Suppressor macrophage (primary cell): ENCODE measurements around the gene SOX5.
"Not testable (repeated sequence)": the region's sequence is repeated elsewhere in the genome, so short reads cannot be mapped to it uniquely, and the experiment has no call there.

Experiments used
- DNase-seq, 4 experiments: peaks; one replicate each; pipeline ENCODE4 v3.0.0-alpha.2; 2020 to 2022

The SOX5 gene

GRCh38 chr12:23830210-23830609 lies 119.3 kb downstream of the SOX5 start:
- DNase-seq: no peak

DNA sequence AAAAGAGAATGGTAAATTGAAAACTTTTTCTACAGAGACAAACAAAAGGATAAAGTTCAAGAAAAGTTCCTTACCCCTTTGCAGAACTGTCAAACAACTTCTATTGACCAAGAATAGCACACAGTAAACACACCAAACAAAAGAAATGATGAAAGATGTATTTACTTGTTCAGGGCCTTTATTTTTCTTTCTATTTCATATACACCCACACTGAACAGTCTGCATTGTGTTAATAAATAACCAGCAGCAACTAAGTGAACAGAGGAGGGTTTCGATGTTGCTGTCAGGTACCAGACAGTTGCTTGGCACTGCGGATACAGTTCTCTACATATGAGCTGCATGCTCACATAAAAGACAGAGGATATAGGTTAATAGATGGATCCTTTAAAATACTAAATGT lies 122.1 kb downstream of the SOX5 start:
- no peak for DNase-seq

DNA sequence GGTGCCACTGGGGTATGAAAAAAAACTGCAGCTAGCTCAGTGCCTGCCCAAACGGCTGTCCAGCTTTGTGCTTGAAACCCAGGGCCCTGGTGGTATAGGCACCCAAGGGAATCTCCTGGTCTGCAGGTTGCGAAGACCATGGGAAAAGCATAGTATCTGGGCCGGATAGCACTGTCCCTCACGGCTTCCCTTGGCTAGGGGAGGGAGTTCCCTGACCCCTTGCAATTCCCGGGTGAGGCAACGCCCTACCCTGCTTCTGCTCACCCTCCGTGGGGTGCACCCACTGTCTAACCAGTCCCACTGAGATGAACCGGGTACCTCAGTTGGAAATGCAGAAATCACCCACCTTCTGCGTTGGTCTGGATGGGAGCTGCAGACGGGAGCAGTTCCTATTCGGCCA lies 124.3 kb downstream of the SOX5 start:
- DNase-seq: not testable (repeated sequence)

DNA sequence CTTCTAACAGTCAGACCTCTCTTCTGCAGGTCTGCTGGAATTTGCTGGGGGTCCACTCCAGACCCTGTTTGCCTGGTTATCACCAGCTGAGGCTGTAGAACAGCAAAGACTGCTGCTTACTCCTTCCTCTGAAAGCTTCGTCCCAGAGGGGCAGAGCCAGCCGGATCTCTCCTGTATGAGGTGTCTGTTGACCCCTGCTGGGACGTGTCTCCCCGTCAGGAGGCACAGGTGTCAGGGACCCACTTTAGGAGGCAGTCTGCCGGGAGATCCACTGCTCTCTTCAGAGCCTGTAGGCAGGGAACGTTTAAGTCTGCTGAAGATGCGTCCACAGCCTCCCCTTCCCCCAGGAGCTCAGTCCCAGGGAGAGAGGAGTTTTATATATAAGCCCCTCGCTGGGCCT lies 125.1 kb downstream of the SOX5 start:
- no peak for DNase-seq

GRCh38 chr12:23822883-23823282 lies 126.6 kb downstream of the SOX5 start:
- not testable (repeated sequence) for DNase-seq

- no peak for DNase-seq
Measured at GRCh38 chr12:23817345-23817744, 132.1 kb downstream of the SOX5 start.

DNA sequence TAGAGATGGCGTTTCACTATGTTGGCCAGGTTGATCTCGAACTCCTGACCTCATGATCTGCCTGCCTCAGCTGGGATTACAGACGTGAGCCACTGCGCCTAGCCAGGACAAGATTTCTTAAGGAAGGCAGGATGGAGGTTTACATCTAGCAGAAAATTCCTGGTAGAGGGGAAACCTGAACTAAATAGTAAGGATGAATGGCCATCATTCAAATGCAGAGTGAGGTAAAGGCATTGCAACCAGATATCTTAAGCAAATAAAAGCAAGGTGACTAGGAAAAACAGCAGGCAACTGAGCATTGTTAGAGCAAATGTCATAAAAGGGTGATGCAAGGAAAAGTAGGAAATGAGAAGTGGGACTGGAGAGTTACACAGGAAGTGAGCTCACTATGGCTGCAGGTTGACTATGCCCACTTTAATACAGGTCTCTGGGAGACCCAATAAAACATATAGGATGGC lies 133.0 kb downstream of the SOX5 start:
- no peak for DNase-seq

GRCh38 chr12:23815810-23816209 lies 133.7 kb downstream of the SOX5 start:
- no peak for DNase-seq

DNA sequence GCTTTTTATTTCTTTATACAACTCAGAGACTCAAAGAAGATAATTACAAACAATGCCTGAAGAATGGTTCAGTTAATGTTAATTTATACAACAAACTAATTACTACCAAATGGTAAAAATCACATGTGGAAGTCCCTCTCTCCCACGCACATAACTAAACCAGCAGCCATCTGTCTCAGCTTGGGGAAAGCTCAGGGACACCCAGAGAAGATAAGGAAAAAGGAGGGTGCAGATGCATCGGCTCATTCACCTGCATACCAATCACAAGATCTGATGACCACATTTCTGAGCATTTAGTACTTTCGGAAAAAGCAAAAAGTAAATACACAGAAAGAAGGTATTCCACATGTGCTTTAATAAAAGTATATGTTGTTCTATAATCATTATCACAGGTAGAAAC lies 136.3 kb downstream of the SOX5 start:
- DNase-seq: no peak

- no peak for DNase-seq
Measured at GRCh38 chr12:23810329-23810902, 139.1 kb downstream of the SOX5 start.

GRCh38 chr12:23803540-23803939 lies 145.9 kb downstream of the SOX5 start:
- DNase-seq: no peak

GRCh38 chr12:23795494-23795893 lies 154.0 kb downstream of the SOX5 start:
- DNase-seq: no peak

DNA sequence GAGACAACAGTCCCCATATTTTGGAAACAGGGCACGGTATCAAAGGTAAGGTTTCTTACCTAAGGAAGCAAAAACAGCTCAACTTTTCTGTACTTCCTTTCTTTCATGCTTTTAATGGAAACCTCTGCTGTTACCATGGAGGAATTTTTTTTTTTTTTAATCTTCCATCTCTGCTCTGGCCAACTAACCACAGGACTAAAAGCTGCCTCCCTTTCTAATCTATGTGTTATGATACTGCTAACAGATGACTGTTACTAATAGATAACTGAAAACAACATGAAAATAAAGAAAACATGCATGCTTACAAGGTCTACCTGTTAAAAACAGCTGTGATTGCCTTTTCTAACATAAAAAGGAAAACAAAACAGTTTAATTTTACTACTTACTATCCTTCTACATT lies 168.4 kb downstream of the SOX5 start:
- DNase-seq: no peak

DNA sequence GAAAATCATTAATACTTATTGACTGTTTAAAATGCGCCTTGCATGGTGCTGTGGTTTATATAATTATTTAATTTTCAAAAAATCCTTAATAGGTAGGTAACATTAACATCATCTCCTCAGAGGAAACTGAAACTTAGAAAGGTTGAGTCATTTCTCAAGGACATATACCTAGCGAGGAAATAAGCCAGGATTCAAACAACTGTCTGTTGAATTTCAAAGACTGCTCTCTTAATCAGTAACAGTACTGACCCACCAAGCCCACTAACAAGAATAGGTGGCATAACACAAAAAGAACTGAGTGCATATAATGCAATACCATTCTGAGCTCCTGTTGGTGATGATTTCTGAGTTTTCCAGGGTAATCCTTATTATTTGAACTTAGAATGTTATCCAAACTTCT lies 174.3 kb downstream of the SOX5 start:
- no peak for DNase-seq

DNA sequence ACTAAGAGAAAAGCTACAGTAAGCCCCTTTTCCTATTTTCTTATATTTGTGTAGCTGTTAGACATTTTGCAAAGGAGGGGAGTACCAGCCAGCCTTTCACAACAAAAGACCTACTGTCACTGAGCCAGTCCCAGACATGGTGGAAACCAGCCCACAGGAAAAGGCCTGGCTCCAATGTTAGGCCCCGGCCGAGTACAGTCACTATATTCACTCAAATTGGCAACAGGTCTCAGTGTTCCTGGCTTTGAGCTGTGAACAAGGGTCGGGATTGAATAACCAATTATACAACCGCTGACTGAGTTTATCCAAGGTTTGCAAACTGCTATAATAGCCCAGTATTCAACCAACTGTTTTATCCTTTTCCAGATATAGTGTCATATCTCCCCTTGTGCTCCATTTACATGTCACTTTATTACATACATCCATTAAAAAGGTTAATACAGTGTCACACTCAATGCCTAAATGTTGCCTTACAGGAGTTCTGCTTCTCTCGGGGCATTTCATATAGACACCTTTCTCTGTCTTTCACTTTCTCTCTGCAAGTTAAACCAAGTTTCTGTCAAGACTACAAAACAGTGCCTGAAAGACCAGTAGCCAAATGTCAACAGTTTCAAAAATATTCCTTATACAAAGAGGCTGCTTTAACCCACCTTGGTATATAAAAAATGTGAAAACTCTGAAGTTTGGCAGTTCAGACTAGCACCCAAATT lies 178.1 kb downstream of the SOX5 start:
- DNase-seq: no peak

DNA sequence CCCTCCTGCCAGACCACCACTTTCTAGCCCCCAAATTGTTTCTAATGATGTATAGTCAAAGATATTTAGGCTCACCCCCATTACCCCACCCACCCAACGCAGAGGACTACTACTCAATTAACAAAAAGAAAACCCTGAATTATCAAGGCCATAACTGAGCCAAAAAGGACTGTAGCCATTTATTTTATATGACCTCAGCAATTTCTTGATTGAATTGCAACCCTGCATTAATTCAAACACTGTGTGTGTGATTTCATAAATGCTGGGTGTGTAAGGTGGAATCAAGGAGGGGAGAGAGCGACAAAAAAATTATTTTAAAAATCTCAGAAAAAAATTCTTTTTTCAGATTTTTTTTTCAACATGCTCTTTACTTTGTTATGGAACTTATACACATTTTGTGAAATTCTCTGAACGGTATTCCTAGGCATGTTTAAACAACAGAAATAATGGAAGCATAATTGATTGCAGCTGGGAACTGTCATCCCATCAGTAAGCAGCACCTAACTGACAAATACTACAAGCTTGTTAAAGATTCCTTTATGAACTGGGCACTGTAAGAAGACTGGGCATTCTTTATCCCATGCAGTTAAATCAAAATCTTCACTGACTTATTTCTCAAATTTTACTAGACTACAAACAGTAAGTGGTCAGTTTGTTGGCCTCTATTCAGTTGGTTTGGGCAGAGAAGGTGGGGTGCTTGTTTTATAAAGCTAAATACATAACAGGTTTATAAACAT lies 179.1 kb downstream of the SOX5 start:
- no peak for DNase-seq

DNA sequence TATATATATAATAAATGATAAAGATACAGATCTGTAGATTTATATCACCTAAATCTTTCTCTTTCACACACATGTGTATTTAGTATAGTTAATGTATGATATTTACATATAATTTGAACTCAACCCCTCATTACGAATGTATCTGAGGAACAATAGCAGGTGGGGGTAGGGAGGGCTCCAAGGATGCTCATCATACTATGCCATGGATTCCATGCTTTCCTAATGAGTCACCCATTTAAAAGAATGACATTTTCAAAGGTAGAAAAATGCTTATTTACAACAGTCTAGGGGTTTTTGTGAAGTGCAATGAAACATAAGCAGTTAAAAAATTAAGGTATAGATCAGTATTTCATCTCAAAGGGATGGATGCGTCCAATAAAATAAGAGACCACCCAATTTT lies 181.6 kb downstream of the SOX5 start:
- DNase-seq: no peak

DNA sequence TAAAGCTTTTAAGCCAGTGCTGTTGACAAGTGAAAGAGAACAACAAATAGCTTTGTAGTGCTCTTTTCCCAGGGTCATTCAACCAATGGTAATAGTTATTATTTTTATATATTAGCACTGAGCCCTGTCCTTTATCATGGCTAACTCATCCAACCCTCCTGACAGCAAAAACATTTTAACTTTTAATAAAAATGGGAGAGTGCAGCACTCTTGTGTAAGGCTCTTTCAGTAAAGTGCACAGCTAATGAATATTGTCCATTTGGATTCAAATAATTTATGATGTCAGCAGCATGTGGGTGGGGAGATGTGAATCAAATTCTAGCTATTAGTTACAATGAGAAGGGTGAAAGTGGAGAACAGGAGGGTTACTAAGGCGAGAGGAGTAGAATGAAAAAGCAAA lies 185.7 kb downstream of the SOX5 start:
- DNase-seq: no peak

- no peak for DNase-seq
Measured at GRCh38 chr12:23760495-23760894, 189.0 kb downstream of the SOX5 start.

GRCh38 chr12:23758608-23759007 lies 190.9 kb downstream of the SOX5 start:
- DNase-seq: no peak

- DNase-seq: no peak
Measured at GRCh38 chr12:23757541-23757962, 191.9 kb downstream of the SOX5 start.

DNA sequence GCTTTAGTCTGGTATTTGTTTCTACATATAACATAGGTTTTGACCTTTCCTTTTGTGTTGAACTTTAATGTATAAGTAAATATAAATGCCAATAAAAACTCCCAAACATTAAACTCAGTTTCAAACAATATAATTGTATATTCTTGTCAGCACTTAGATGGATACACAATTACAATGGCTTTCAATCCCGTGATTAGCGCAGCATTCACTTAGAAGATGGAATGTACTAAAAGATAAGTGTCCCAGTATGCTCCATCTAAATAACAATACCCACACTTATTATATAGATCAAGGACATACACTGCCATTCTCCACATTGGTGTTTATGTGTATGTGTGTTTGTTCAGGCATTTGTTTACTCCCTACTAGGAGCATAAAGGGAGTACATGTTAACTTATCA lies 193.1 kb downstream of the SOX5 start:
- no peak for DNase-seq

GRCh38 chr12:23753628-23754365 lies 195.7 kb downstream of the SOX5 start:
- no peak for DNase-seq
